HepG2 (cell line): ENCODE data around the gene RSAD1. TPM values are rescaled to one million over a fixed set of nuclear protein-coding genes. Genes with fewer than 3 reads are reported as not detected.

ENCODE experiments used
- AFF4 ChIP-seq: sonication (generic); formaldehyde crosslinking; IDR thresholded peaks from 2 replicates; pipeline ENCODE4 v1.4.0; 2020; ENCODE audit warnings: missing genetic modification reagents
- ATF3 ChIP-seq: sonication (generic); formaldehyde crosslinking; IDR thresholded peaks from 2 replicates; pipeline ENCODE4 v1.4.0; 2020; ENCODE audit warnings: missing genetic modification reagents
- ATF7-NPFF ChIP-seq: sonication (generic); formaldehyde crosslinking; IDR thresholded peaks from 2 replicates; pipeline ENCODE4 v1.8.1; 2023; ENCODE audit warnings: mild to moderate bottlenecking, low read depth, missing genetic modification reagents, moderate library complexity
- BHLHE40 ChIP-seq: IDR thresholded peaks from 2 replicates; pipeline ENCODE4 v1.6.1; 2011; ENCODE audit warnings: low read length, improper control_type of control experiment
- HNRNPLL ChIP-seq: fragments of 200-400 bp; formaldehyde crosslinking; IDR thresholded peaks from 2 replicates; pipeline ENCODE4 v1.6.1; 2017; ENCODE audit warnings: mild to moderate bottlenecking, low read depth, low read length; ENCODE audit not compliant: poor library complexity, severe bottlenecking
- LCORL ChIP-seq, 2 experiments: fragments of 450-650 bp in 1 of 2; sonication (generic) in 1 of 2; formaldehyde crosslinking in 1 of 2; IDR thresholded peaks; 2 replicates each; pipeline versions ENCODE4 v1.5.0 to v1.6.1; 2017 to 2020; ENCODE audit warnings: antibody characterized with exemption in 1 of 2, missing genetic modification reagents in 1 of 2
- MYPOP ChIP-seq: sonication (generic); formaldehyde crosslinking; IDR thresholded peaks from 2 replicates; pipeline ENCODE4 v1.8.1; 2023; ENCODE audit warnings: mild to moderate bottlenecking, moderate library complexity, missing genetic modification reagents
- NR1H2 ChIP-seq: sonication (generic); formaldehyde crosslinking; IDR thresholded peaks from 2 replicates; pipeline ENCODE4 v1.8.1; 2022; ENCODE audit warnings: low read depth, missing genetic modification reagents, borderline replicate concordance
- PAX8 ChIP-seq: sonication (generic); formaldehyde crosslinking; IDR thresholded peaks from 2 replicates; pipeline ENCODE4 v1.8.0; 2022; ENCODE audit warnings: mild to moderate bottlenecking, missing genetic modification reagents, borderline replicate concordance
- RXRA ChIP-seq: sonication (generic); formaldehyde crosslinking; IDR thresholded peaks from 2 replicates; pipeline ENCODE4 v1.5.1; 2020; ENCODE audit warnings: missing genetic modification reagents
- SPEN ChIP-seq: sonication (generic); formaldehyde crosslinking; IDR thresholded peaks from 2 replicates; pipeline ENCODE4 v1.5.1; 2020; ENCODE audit warnings: low read depth, mild to moderate bottlenecking, missing genetic modification reagents
- SYNCRIP ChIP-seq: fragments of 200-400 bp; formaldehyde crosslinking; IDR thresholded peaks from 2 replicates; pipeline ENCODE4 v1.6.1; 2018; ENCODE audit warnings: mild to moderate bottlenecking, low read depth, low read length; ENCODE audit not compliant: insufficient read depth
- ZMYM3 ChIP-seq: sonication (generic); formaldehyde crosslinking; IDR thresholded peaks from 2 replicates; pipeline ENCODE4 v1.5.1; 2020; ENCODE audit warnings: mild to moderate bottlenecking, missing genetic modification reagents
- ZNF224 ChIP-seq: sonication (generic); formaldehyde crosslinking; IDR thresholded peaks from 2 replicates; pipeline ENCODE4 v1.5.0; 2020; ENCODE audit warnings: mild to moderate bottlenecking, missing genetic modification reagents
- ZNF512B ChIP-seq: sonication (generic); formaldehyde crosslinking; IDR thresholded peaks from 2 replicates; pipeline ENCODE4 v1.5.1; 2020; ENCODE audit warnings: missing genetic modification reagents, mild to moderate bottlenecking, borderline replicate concordance
- ZNF562 ChIP-seq: sonication (generic); formaldehyde crosslinking; IDR thresholded peaks from 2 replicates; pipeline ENCODE4 v1.8.0; 2022; ENCODE audit warnings: missing genetic modification reagents, borderline replicate concordance
- ZNF713 ChIP-seq: sonication (generic); formaldehyde crosslinking; IDR thresholded peaks from 2 replicates; pipeline ENCODE4 v1.4.0; 2020; ENCODE audit warnings: mild to moderate bottlenecking, missing genetic modification reagents
- ZNF772 ChIP-seq: sonication (generic); formaldehyde crosslinking; IDR thresholded peaks from 2 replicates; pipeline ENCODE4 v1.5.0; 2020; ENCODE audit warnings: mild to moderate bottlenecking, missing genetic modification reagents
- ZSCAN31 ChIP-seq: sonication (generic); formaldehyde crosslinking; IDR thresholded peaks from 2 replicates; pipeline ENCODE4 v1.5.0; 2020; ENCODE audit warnings: low read depth, mild to moderate bottlenecking, missing genetic modification reagents
- polyA plus RNA-seq, 8 experiments: library from polyadenylated mRNA; depleted of rRNA in 3 of 8; stranded (reverse) in 7 of 8; unstranded in 1 of 8; fragments of >200 nt; fragmentation: Illumina TruSeq in 4 of 8; extraction: Trizol in 4 of 8; gene quantifications; 2 replicates each; pipeline versions ENCODE4 v1.2.1 to v1.2.3, GENCODE V29; 2011 to 2016; ENCODE audit warnings: low read depth in 4 of 8, missing spikeins in 1 of 8, mixed read lengths in 1 of 8; ENCODE audit not compliant: insufficient read depth in 1 of 8
- total RNA-seq, 5 experiments: library from RNA; depleted of rRNA; stranded (reverse); fragments of >200 nt; fragmentation: Illumina TruSeq; extraction: Trizol; gene quantifications; 2 replicates each; pipeline ENCODE4 v1.2.3, GENCODE V29; 2016; ENCODE audit warnings: low read depth in 1 of 5

The RSAD1 gene
- total and polyA plus RNA-seq, 2 of the 13 experiments (the other 11 are each of a cell fraction or from before 2014, with no cell fraction given), result 22.7 to 27.7 TPM

- TF ChIP-seq AFF4 (CRISPR knock-in tag), result no peak
- TF ChIP-seq PAX8 (CRISPR knock-in tag), result 0 out of 2 replicates have a peak, but pooled peaks have one; percentile 13
- TF ChIP-seq SPEN, result peak; percentile 21; the same call in 1 of the 2 replicates
- TF ChIP-seq BHLHE40, result peak; percentile 98
- TF ChIP-seq ZNF713, result no peak
- no peak for TF ChIP-seq ZNF512B (CRISPR knock-in tag)
- no peak for TF ChIP-seq ZMYM3 (CRISPR knock-in tag)
- TF ChIP-seq NR1H2 (CRISPR knock-in tag), result no peak
- no peak for TF ChIP-seq ZSCAN31
- no peak for TF ChIP-seq ZNF772 (CRISPR knock-in tag)
- TF ChIP-seq ATF7-NPFF, result no peak; the same call in 1 of the 2 replicates
- TF ChIP-seq ZNF562 (CRISPR knock-in tag), result no peak
- no peak for TF ChIP-seq LCORL (IDR thresholded peaks at IDR 0.05)
- 0 out of 2 replicates have a peak, but pooled peaks have one; percentile 22 for TF ChIP-seq LCORL (CRISPR knock-in tag; IDR thresholded peaks at IDR 0.05)
- no peak for TF ChIP-seq SYNCRIP
- no peak for TF ChIP-seq ATF3
- TF ChIP-seq RXRA, result no peak
- no peak for TF ChIP-seq MYPOP (CRISPR knock-in tag)
- TF ChIP-seq HNRNPLL, result no peak
- no peak for TF ChIP-seq ZNF224 (CRISPR knock-in tag)
These were observed 972 bp downstream of the RSAD1 start (continued) for GRCh38 chr17:50479522-50480141.
